ENCODE results near the gene EFCAB12. TPM values are rescaled to one million over a fixed set of nuclear protein-coding genes. Genes with fewer than 3 reads are reported as not detected.

Gene EFCAB12
- total and polyA plus RNA-seq, 2 of the 13 experiments (the other 11 are each of a cell fraction or from before 2014, with no cell fraction given), result 0.31 to 2.4 TPM

GRCh38 chr3:129439817-129440617 is 11.6 kb upstream of the EFCAB12 start, which contains the start of the genes IFT122 and MBD4 (continued):
- no peak for TF ChIP-seq FOXJ3 (CRISPR knock-in tag; IDR thresholded peaks at IDR 0.05; ENCODE audit: borderline replicate concordance)
- TF ChIP-seq PATZ1 (CRISPR knock-in tag; IDR thresholded peaks at IDR 0.05), result 0 out of 2 replicates have a peak, but pooled peaks have one; percentile 50
- TF ChIP-seq ISL2 (CRISPR knock-in tag; IDR thresholded peaks at IDR 0.05), result peak; percentile 11; the same call in 1 of the 2 replicates
- TF ChIP-seq PITX1 (CRISPR knock-in tag; IDR thresholded peaks at IDR 0.05), result peak; percentile 63; the same call in 1 of the 2 replicates
- peak; percentile 75 for TF ChIP-seq ZNF343 (CRISPR knock-in tag; IDR thresholded peaks at IDR 0.05)
- peak; percentile 91; the same call in 1 of the 2 replicates for TF ChIP-seq U2AF2 (IDR thresholded peaks at IDR 0.05; ENCODE audit: low read depth, low read length)
- peak; percentile 49 for TF ChIP-seq GATAD2A (CRISPR knock-in tag; IDR thresholded peaks at IDR 0.05)
- TF ChIP-seq MAFF (IDR thresholded peaks at IDR 0.05; ENCODE audit: low read depth, low read length), result peak; percentile 10; the same call in 1 of the 2 replicates
- TF ChIP-seq ZNF772 (CRISPR knock-in tag; IDR thresholded peaks at IDR 0.05), result peak; percentile 77
- peak; percentile 59 for TF ChIP-seq ZFX (CRISPR knock-in tag; IDR thresholded peaks at IDR 0.05; ENCODE audit: low read depth)
- TF ChIP-seq NONO (IDR thresholded peaks at IDR 0.05), result no peak
- TF ChIP-seq NONO (CRISPR knock-in tag; conservative IDR thresholded peaks at IDR 0.05), result peak; percentile 81
- 0 out of 2 replicates have a peak, but pooled peaks have one; percentile 40 for TF ChIP-seq ZBTB8A (CRISPR knock-in tag; IDR thresholded peaks at IDR 0.05; ENCODE audit: borderline replicate concordance, low read depth)
- TF ChIP-seq POLR2G (IDR thresholded peaks at IDR 0.05; ENCODE audit: low read depth, low read length), result peak; percentile 85
- TF ChIP-seq ZNF263 (CRISPR knock-in tag; IDR thresholded peaks at IDR 0.05), result peak; percentile 83
- 0 out of 2 replicates have a peak, but pooled peaks have one; percentile 21 for TF ChIP-seq GLI4 (CRISPR knock-in tag; IDR thresholded peaks at IDR 0.05; ENCODE audit: borderline replicate concordance)
- TF ChIP-seq SKI (IDR thresholded peaks at IDR 0.05; ENCODE audit: partially characterized antibody), result peak; percentile 63
- TF ChIP-seq, protein P1, sequence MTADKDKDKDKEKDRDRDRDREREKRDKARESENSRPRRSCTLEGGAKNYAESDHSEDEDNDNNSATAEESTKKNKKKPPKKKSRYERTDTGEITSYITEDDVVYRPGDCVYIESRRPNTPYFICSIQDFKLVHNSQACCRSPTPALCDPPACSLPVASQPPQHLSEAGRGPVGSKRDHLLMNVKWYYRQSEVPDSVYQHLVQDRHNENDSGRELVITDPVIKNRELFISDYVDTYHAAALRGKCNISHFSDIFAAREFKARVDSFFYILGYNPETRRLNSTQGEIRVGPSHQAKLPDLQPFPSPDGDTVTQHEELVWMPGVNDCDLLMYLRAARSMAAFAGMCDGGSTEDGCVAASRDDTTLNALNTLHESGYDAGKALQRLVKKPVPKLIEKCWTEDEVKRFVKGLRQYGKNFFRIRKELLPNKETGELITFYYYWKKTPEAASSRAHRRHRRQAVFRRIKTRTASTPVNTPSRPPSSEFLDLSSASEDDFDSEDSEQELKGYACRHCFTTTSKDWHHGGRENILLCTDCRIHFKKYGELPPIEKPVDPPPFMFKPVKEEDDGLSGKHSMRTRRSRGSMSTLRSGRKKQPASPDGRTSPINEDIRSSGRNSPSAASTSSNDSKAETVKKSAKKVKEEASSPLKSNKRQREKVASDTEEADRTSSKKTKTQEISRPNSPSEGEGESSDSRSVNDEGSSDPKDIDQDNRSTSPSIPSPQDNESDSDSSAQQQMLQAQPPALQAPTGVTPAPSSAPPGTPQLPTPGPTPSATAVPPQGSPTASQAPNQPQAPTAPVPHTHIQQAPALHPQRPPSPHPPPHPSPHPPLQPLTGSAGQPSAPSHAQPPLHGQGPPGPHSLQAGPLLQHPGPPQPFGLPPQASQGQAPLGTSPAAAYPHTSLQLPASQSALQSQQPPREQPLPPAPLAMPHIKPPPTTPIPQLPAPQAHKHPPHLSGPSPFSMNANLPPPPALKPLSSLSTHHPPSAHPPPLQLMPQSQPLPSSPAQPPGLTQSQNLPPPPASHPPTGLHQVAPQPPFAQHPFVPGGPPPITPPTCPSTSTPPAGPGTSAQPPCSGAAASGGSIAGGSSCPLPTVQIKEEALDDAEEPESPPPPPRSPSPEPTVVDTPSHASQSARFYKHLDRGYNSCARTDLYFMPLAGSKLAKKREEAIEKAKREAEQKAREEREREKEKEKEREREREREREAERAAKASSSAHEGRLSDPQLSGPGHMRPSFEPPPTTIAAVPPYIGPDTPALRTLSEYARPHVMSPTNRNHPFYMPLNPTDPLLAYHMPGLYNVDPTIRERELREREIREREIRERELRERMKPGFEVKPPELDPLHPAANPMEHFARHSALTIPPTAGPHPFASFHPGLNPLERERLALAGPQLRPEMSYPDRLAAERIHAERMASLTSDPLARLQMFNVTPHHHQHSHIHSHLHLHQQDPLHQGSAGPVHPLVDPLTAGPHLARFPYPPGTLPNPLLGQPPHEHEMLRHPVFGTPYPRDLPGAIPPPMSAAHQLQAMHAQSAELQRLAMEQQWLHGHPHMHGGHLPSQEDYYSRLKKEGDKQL (CRISPR knock-in tag; IDR thresholded peaks at IDR 0.05; ENCODE audit: low read depth), result no peak
- peak; percentile 60; the same call in 1 of the 2 replicates for TF ChIP-seq ZNF280D (CRISPR knock-in tag; IDR thresholded peaks at IDR 0.05)

All from HepG2 (cell line).